T-helper 9 cell (primary cell): ENCODE results near the gene RPLP1.
"Not testable (repeated sequence)": the region's sequence is repeated elsewhere in the genome, so short reads cannot be mapped to it uniquely, and the experiment has no call there.

Experiments
- DNase-seq: peaks from one replicate; pipeline ENCODE4 v3.0.0-alpha.2; 2020

The RPLP1 gene

DNA sequence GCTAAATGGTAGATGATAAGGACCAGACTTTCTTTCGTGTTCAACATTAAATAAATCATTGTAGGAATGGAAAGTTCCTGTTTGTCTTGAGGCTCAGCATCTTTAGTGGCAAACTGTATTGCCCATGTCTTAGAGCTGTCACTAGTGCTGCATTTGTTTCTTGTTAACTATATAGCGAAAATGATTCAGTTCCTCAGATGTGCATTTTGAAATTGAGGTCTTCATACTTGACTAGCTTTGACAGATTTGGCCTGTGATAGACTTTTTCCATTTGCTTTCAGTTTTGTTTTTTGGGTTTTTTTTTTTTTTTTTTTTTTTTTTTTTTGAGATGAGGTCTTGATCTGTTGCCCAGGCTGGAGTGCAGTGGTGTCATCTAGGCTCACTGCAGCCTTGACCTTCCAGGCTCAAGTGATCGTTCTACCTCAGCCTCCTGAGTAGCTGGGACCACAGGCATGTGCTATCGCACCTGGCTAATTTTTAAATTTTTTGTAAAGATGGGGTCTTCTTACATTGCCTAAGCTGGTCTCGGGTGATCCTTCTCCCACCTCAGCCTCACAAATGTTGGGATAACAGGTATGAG is 9.5 kb upstream of the RPLP1 start:
- DNase-seq = no peak

DNA sequence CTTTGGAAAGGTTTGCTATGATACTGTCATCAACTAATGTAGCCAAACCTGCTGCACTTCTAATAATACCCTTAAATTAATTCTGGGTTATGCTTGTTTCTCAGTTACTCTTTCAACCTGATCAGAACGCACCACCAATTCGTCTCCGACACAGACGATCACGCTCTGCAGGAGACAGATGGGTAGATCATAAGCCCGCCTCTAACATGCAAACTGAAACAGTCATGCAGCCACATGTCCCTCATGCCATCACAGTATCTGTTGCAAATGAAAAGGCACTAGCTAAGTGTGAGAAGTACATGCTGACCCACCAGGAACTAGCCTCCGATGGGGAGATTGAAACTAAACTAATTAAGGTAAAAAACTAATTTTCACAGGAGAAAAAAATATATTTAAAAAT is 7.9 kb upstream of the RPLP1 start:
- no peak for DNase-seq

DNA sequence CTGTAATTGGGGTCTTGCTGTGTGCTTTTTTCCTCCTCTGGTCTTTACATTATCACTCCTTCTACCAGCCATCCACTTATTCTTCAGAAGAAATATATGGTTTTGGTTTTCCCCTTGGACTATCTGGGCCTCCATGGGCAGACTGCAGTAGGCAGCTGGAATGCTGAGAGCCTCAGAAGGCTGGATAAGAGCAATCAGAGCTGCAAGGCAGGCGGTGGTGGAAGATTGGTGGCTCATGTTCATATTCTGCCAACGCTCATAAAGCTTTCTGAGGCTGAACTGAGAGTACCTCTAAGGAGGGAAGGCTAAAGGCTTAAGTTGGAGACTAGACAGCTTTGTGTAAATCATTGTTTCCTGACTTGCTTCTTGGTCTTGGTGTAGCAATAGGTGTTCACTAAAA is 5.7 kb upstream of the RPLP1 start:
- no peak for DNase-seq

DNA sequence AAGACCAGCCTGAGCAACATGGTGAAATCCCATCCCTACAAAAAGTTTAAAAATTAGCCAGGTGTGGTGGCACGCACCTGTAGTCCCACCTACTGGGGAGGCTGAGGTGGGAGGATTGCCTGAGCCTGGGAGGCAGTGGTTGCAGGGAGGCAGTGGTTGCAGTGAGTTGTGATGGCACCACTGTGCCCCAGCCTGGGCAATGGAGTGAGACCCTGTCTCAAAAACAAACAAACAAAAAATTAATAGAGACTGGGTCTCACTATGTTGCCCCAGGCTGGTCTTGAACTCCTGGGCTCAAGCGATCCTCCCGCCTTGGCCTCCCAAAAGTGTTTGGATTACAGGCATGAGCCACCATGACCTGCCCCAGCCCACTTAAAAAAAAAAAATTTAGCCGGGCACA is 2.4 kb upstream of the RPLP1 start:
- not testable (repeated sequence) for DNase-seq

DNA sequence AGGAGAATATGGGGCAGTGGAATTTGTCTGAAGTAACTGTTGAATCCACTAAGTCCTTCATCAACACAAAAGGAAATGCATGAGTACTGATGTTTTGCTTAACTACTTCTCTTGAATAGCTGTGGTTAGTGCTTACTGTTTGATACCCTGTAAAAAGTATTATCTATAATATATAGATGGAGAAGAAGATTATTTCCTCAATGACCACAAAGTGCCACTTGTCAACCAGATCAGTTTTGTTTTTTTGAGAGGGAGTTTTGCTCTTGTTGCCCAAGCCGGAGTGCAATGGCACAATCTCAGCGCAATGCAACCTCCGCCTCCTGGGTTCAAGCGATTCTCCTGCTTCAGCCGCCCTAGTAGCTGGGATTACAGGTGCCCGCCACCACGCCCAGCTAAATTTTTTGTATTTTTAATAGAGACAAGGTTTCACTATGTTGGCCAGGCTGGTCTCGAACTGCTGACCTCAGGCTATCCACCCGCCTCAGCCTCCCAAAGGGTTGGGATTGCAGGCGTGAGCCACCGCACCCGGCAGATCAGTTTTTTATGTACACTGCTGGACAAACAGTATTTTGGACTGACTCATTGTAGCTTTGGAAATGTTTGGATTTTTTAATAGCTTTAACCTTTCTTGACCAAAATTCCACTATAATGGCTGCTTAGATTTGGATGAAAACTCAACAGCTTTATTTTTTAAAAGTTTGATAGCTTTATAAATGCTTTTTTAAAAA is 1.5 kb upstream of the RPLP1 start:
- no peak for DNase-seq

DNA sequence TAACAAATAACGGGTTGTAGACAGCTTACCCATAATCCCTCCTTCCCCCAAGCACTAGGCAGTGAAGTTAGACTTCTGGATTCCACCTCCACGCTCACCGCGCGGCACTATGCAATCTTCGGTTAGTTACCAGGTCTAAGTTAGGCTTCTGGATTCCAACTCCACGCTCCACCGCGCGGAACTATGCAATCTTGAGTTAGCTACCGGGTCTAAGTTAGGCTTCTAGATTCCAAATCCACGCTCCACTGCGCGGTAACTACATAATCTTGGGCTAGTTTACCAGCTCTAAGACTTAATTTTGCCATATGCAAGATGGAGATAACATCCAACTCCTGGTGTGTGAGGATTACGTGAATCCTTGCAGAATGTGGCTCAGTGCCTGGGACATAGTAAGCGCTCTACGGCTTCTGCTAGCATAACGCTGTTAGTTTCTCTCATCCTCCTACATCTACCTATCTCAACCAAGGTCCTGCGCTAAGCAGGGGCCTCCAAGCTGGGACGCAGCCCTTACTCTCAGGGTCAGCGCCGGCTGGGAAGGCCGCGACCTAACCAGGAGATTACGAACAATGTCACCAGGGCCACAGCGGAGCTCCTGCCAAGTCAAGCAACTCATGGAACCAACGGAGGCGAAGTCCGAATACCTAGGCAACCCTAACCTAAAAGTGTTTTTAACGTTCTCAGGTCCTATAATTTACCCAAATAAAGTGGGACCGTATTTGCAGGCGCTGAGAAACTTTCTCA is 497 bp upstream of the RPLP1 start:
- no peak for DNase-seq

DNA sequence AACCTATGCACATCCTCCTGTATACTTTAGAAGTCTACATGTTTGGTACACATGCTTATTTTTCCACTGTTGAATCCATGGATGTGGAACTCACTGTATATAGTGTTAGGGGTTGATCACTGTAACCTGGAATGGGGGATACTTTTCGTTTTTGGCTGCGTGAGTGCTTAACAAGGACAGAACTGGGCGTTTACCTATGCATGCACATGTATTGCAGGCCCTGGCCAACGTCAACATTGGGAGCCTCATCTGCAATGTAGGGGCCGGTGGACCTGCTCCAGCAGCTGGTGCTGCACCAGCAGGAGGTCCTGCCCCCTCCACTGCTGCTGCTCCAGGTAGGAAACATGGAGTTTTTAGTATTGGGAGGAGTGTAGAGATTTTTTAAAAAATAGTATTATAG is 2.3 kb downstream of the RPLP1 start:
- no peak for DNase-seq

DNA sequence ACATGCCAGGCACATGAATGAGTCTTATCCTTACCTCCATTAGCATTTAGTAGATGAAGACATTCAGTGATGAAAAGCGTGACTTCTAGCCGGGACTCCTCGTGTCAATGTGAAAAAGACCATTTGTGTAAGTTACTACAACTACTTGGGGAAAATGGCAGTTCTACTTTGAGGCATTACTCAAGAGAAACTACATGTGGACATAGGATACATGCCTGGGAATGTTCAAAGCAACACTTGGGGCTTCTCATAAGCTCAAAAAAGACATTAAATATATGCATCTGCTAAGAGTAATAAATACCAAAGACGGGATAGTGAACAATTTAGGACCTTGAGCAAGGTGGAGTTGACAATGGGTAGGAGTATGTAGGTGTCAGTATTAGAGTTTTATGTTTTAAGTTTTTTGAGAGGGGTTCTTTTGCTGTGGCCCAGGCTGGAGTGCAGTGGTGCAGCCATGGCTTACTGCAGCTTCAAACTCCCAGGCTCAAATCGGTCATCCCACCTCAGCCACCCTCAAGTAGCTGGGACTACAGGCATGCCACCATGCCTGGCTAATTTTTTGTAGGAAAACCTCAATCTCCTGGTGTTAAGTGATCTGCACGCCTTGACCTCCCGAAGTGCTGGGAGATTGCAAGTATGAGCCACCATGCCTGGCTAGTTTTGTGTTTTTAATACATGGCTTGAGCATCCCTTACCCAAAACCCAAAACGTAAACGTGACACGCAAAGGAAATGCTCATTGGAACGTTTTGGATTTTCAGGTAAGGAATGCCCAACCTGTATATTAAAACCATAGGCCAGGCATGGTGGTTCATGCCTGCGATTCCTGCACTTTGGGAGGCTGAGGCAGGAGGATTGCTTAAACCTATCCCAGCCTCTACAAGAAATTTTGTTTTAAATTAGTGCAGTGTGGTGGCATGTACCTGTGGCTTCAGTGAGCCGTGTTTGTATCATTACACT is 3.9 kb downstream of the RPLP1 start:
- DNase-seq = no peak

DNA sequence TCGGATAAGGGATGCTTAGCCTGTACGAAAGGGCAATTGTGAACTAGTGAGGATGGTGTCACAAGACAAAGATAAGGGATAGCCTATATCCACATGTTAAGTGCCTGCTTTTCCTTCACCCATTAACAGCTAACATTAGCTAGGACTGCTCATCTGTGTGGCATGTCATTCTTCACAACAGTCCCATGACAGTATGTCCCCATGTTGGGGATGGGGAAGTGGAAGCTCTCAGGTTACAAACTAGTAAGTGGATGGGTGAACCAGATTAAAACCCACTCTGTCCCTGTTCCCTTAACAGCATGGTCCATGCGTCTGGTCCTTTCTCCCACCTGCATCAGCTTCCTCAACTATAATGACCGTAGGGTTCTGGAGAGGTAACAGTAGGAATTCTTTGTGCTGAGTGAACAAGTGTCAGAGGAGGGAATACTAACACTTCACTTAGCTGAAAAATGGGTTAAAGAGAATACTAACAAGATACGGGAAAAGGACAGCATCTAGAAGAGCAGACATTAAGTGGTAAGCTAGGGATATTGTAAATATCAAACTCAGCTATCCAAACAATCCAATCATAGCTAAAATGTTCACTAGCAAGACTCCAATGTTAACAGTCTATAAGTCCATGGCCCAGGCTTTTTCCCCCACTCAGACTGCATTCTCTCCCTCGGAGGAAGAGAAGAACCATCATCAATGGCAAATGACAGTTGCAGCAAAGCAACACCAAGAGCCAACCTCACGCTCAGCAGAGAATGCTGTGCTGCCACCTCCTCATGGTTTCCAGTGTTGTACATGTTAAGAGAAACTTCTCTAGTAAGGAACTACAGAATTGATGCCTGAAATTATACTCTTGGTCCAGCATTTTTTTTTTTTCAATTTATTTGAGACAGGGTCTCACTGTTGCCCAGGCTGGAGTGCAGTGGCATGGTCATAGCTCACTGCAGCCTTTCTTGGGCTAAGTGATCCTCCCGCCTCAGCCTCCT is 5.0 kb downstream of the RPLP1 start:
- DNase-seq = no peak

DNA sequence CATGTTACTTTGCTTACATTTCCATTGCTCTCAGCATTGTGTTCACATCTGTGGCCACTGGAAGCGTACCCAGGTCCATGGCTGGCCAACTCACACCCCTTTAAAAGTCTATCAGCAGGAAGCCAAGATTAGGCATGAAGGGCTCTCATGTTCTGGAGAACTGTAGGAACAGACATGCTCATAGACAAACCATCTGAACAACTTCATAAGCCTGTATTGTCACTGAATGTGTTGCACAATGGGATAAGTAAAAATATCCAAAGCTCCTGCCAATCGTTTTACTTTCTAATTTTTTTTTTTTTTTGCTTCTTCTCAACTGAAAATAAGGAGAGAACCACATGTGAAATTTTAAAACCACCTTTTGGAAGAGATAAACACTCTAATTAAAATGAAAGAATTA is 6.4 kb downstream of the RPLP1 start:
- DNase-seq = no peak

DNA sequence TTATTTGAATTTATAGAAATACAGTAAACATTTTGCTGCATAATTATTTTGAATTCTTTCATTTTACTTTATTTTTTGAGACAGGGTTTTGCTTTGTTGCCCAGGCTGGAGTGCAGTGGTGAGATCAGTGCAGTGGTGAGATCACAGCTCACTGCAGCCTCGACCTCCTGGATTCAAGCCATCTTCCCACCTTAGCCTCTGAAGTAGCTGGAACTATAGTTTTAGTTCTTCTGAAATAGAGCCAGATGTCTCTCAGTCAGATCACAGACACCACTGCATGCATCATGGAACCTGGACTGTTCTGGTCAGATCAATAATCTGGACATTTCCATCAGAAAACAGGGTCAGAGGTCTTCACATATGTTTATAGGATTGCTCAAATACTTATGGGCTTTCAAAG is 7.9 kb downstream of the RPLP1 start:
- DNase-seq = no peak

DNA sequence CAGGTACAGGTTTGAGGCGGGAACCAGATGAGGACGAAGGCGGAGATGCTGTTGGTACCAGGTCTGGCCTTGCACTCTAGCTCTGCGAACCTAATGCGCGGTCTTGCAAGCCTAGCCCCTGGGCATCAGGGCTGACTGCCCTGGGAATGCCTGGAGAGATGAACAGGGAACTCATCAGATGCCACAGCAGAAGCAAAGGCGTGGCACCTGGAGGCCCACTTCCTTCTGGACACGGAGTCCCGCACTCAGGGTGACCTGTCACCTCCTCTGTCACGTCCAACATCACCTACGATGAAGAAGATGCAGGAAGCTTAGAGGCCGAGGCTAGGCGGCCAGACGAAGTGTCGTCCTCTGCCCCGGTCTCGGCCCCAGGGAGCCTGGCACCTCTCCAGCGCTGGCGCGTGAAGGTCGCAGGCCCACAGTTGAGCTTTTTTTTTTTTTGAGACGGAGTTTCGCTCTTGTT is 9.4 kb downstream of the RPLP1 start:
- DNase-seq = no peak

DNA sequence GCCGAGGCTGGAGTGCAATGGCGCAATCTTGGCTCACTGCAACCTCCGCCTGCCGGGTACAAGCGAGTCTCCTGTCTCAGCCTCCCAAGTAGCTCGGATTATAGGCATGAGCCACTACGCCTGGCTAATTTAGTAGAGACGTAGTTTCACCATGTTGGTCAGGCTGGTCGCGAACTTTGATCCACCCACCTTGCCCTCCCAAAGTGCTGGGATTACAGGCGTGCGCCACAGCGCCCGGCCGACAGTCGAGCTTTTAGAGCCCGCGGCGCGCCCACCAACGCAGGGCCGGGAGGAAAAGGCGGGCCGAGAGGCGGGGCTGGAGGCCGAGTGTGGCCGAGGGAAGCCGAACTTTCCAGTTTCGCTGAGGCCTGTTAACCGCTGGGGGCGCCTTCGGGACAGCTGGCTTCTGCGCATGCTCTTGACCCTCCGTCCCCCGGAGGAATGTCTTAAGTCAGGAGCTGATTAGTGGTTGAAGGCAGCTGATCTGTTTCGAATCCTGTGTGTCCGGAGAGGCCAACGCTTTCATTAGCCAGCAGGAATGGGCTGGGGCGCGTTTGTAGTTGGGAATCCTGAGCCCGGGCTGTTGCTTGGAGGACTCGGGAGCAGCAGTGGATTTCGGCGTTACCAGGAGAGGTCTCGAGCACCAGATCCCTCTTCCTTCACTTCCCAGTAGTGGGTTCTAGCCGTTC is 10.0 kb downstream of the RPLP1 start:
- peak; percentile 88 for DNase-seq

DNA sequence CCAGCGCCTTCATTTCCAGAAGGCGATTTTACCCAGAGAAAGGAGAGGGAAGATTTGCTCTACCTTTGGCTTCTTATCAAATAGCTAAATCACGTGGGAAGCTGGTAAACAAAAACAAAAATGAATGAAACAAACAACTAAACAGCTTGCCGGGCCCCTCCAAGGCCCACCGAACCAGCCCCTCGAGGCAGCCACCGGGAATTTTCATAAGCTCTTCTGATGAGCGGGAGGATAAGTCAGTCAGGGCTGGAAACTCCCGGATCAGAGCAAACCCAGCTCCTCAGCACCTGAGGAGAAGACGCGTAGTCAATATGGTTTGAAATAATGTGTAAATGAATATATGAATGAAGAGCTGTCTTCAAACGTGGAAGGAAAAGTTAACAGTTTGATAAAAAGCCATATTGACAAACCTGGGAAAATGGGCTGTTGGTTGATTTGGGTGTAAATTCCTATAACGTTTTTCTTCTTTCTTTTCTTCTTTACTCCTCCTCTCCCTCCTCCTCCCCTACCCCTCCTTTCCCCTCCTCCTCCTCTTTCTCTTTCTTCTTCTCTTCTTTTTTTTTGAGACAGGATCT is 10.7 kb downstream of the RPLP1 start:
- no peak for DNase-seq

DNA sequence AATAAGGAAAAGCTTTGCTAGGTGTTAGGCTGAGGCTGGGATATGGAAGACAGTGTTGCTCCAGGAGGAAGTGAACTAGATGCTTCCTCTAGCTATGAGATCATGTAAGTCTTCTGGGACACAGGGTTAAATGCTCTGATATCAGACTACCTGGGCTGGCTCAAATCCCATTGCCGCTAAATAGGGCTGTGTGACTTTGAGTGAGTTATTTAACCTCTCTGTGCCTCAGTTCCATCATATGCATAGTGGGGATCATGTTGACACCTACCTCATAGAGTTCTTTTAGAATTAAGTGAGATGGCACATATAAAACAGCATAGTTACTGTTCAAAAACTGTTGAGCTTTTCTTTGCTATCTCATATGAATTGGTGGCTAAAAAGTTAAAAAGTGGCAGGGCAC is 12.6 kb downstream of the RPLP1 start:
- no peak for DNase-seq

DNA sequence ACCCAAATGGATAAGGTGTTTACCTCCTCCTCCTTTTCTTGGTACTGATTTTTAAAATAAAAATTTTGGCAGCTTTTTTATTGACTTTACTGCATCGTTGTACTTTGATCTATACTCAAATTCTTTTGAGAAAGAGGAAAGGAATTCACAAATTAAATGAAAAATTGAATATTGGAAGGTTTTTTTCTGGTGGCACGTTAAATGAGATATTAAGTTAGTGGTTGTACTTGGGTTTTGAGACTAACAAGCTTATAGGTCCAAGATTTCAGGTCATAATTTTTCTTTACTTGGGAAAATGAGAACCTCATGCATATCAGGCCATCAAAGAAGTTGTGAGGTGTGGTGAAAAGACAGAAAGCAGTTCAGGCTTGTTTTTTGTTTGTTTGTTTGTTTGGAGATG is 14.1 kb downstream of the RPLP1 start:
- DNase-seq = no peak

DNA sequence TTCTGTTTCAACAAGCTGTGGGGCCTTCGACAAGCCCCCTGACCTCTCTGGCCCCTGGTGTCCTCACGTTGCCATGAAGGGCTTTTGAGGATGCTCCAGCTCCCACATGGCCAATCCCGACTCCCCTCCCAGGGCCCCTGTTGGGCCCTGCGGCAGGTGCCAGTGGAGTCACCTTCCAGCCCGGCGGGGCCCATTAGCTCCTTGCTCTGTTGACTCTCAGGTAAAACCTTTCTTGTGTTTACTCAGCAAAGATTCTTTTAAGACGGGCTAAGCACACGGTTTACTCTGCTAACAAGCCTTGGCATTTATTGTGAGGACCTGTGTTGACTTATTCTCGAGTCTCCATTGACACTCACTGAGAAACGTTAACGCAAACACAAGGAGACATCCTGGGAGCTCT is 15.0 kb downstream of the RPLP1 start:
- DNase-seq = no peak

DNA sequence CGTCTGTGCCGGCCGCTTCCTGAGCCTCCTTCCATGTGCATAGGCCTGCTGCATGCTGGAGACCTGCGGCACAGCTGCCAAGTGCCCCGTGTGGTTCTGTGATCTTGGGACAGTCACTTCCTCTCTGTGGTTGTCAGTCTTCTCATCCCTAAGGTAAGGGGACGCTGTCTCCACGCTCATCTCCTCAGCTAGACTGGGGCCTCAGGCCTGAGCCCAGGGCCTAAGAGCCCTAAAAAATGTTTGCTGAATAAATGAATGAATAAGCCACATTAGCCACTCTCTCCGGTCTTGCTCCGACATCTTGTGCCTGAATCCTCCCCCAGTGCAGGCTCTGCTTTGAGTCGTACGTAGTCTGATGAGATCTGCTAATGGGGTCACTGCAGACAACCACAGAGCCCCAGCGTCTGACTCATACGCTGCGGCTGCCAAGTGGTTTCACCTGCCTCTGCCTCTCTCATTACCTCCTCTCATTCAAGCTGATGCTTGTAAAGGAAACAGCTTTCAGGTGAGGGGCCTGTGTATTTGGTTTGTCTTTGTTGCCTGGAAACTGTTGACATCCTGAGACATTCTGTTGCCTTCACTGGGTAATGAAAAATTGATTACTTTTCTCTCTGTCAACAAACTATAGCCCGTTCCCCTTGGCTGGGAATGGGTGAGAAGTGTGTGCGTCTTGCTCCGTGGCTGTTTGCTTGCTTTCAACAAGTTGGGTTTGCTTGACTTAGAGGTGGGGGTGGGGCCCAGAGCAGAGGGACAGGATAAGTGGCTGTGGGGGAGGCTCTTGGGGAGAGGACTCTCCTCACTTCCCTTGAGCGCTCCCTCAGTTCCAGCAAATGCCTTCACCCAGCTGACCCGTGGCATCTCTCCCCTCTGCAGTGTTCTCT is 15.9 kb downstream of the RPLP1 start:
- peak; percentile 76 for DNase-seq

DNA sequence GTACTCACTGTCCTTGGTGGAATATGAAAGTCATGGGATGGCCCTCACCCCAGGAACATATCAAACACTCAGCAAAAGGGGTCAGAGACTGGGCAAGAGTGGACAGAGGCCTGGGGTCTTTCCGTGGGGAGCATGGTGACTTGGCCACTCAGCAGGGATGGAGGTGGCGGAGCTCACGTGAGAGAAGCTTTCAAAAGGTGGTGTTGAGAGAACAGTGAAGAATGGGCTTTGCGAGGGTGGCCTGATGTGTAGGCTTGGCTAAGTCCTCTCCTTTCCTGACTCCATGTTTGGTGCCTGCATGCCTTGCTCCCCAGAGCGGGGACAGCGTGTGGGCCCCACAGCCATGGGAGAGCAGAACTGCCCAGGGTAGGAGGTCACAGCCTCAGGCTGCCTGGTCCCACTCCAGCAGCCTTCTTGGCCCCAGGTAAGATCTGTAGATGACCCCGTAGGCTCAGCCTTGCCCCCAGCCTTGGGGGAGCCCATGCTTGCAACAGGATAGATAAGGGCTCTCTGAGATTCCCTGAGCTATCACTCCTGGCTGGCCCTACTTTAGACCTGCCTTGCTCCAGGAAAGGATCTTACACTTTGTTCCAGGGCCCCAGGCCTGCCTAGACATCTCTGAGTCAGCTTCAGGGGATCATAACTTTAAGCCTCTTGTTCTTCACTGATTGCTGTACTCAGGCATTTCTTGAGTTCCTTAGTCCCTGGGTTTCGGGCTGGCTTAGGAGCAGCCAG is 17.0 kb downstream of the RPLP1 start:
- no peak for DNase-seq
